ENCODE results near the gene MAPRE3.
A peak's percentile ranks its signal among the peaks of the same experiment; 100 is the strongest.

Gene MAPRE3

GRCh38 chr2:26986576-26986975 is 16.1 kb downstream of the MAPRE3 start:
- peak; percentile 40; the same call in 1 of the 2 replicates for TF ChIP-seq ZFP30 (CRISPR knock-in tag; IDR thresholded peaks at IDR 0.05)
- TF ChIP-seq, protein P1, sequence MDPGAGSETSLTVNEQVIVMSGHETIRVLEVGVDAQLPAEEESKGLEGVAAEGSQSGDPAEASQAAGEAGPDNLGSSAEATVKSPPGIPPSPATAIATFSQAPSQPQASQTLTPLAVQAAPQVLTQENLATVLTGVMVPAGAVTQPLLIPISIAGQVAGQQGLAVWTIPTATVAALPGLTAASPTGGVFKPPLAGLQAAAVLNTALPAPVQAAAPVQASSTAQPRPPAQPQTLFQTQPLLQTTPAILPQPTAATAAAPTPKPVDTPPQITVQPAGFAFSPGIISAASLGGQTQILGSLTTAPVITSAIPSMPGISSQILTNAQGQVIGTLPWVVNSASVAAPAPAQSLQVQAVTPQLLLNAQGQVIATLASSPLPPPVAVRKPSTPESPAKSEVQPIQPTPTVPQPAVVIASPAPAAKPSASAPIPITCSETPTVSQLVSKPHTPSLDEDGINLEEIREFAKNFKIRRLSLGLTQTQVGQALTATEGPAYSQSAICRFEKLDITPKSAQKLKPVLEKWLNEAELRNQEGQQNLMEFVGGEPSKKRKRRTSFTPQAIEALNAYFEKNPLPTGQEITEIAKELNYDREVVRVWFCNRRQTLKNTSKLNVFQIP (CRISPR knock-in tag; IDR thresholded peaks at IDR 0.05; ENCODE audit: borderline replicate concordance, low read depth), result no peak
- no peak for ATAC-seq

DNA sequence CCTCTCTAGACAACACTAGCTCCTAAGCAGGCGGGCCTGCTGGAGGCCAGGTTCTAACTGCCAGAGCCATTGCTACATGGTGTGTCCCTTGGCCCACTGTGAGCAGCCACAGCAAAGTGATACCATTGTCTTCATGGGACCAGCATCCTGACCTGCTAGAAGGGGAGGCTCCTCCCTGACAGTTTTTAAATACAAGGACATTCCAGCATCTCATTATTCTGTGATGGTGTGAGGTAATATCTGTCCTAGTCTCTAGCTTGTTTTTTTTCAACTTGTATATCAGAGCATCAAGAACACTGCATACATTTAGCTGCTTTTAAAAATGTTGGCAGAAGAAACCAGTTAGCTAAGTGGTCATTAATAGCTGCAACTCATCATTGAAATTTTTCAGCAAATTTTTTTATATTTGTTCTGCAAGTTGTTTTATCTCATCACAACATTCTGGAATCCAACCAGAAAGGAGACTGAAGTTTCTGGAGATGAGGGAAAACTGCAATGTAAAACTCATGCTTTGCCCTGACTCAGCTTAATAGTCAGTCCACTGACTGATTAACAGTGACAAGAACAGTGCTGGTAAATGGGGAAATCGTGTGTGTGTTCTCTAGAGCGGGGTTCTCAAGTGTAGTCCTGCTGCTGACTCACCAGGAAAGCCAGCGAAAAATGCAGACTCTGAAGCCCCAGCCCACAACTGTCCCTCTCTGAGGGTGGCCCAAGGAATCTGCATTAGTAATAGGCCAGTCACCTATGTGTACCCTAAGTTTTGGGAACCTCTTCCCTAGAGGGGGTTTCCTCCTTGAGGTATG is 17.8 kb downstream of the MAPRE3 start:
- TF ChIP-seq ISL1 (CRISPR knock-in tag; IDR thresholded peaks at IDR 0.05) (peak; percentile 32; the same call in 1 of the 2 replicates), ZFP3 (CRISPR knock-in tag; IDR thresholded peaks at IDR 0.05) (0 out of 2 replicates have a peak, but pooled peaks have one; percentile 32), OSR1 (CRISPR knock-in tag; IDR thresholded peaks at IDR 0.05) (no peak)
- peak; percentile 96 for ATAC-seq

- TF ChIP-seq ZC3H10 (CRISPR knock-in tag; IDR thresholded peaks at IDR 0.05) (no peak), OSR1 (CRISPR knock-in tag; IDR thresholded peaks at IDR 0.05) (no peak), CSDC2 (CRISPR knock-in tag; IDR thresholded peaks at IDR 0.05) (no peak), TOX (CRISPR knock-in tag; IDR thresholded peaks at IDR 0.05; ENCODE audit: borderline replicate concordance) (no peak), SNAI2 (CRISPR knock-in tag; IDR thresholded peaks at IDR 0.05) (no peak)
- TF ChIP-seq, protein P2, sequence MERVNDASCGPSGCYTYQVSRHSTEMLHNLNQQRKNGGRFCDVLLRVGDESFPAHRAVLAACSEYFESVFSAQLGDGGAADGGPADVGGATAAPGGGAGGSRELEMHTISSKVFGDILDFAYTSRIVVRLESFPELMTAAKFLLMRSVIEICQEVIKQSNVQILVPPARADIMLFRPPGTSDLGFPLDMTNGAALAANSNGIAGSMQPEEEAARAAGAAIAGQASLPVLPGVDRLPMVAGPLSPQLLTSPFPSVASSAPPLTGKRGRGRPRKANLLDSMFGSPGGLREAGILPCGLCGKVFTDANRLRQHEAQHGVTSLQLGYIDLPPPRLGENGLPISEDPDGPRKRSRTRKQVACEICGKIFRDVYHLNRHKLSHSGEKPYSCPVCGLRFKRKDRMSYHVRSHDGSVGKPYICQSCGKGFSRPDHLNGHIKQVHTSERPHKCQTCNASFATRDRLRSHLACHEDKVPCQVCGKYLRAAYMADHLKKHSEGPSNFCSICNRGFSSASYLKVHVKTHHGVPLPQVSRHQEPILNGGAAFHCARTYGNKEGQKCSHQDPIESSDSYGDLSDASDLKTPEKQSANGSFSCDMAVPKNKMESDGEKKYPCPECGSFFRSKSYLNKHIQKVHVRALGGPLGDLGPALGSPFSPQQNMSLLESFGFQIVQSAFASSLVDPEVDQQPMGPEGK (CRISPR knock-in tag; IDR thresholded peaks at IDR 0.05; ENCODE audit: borderline replicate concordance), result no peak
- ATAC-seq, result peak; percentile 54
Observed at GRCh38 chr2:26989156-26989555, 18.7 kb downstream of the MAPRE3 start.

- no peak for ATAC-seq
- TF ChIP-seq ZFP3 (CRISPR knock-in tag; IDR thresholded peaks at IDR 0.05), result no peak
- no peak for TF ChIP-seq ISL1 (CRISPR knock-in tag; IDR thresholded peaks at IDR 0.05)
- TF ChIP-seq, protein P2 (CRISPR knock-in tag; IDR thresholded peaks at IDR 0.05; ENCODE audit: borderline replicate concordance), result no peak
Observed at GRCh38 chr2:26991717-26992116, 21.3 kb downstream of the MAPRE3 start.

GRCh38 chr2:26993768-26994167 is 23.3 kb downstream of the MAPRE3 start:
- no peak for ATAC-seq
- TF ChIP-seq, protein P2 (CRISPR knock-in tag; IDR thresholded peaks at IDR 0.05; ENCODE audit: borderline replicate concordance), result no peak
- 0 out of 2 replicates have a peak, but pooled peaks have one; percentile 11 for TF ChIP-seq ISL1 (CRISPR knock-in tag; IDR thresholded peaks at IDR 0.05)

DNA sequence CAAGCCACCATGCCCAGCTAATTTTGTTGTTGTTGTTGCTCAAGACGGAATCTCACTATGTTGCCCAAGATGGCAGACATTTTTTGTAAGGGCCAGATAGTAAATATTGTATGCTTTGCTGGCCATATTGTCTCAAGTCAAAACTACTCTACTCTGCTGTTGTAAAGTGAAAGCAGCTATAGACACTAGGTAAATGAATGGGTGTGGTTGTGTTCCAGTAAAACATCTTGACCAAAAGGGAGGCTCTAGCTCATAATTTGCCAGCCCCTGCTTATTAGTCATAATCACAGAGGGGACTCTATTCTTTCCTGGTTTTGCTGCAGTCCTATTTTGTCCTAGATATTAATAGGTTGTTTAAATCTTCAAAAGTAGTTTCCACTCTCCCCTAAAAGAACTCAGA is 24.5 kb downstream of the MAPRE3 start:
- no peak for ATAC-seq
- TF ChIP-seq PPARA (CRISPR knock-in tag; IDR thresholded peaks at IDR 0.05; ENCODE audit: borderline replicate concordance), result no peak
- no peak for TF ChIP-seq TCF4 (CRISPR knock-in tag; IDR thresholded peaks at IDR 0.05; ENCODE audit: borderline replicate concordance)
- no peak for TF ChIP-seq ARNTL (CRISPR knock-in tag; IDR thresholded peaks at IDR 0.05; ENCODE audit: borderline replicate concordance, low read depth)
- TF ChIP-seq, protein P1 (CRISPR knock-in tag; IDR thresholded peaks at IDR 0.05; ENCODE audit: borderline replicate concordance, low read depth), result no peak

Data from SK-N-SH treated with all-trans-retinoic acid at 6 μM for 48 hours (cell line).